Neural cell (in vitro differentiated cells): ENCODE measurements around the gene CDC5L.

ENCODE experiments used
- CTCF ChIP-seq: fragments of 450-650 bp; IDR thresholded peaks from 2 replicates; pipeline ENCODE4 v1.5.1; 2014; ENCODE audit warnings: antibody characterized with exemption, mild to moderate bottlenecking, moderate library complexity; ENCODE audit not compliant: poor library complexity, severe bottlenecking
- EP300 ChIP-seq: fragments of 450-650 bp; conservative IDR thresholded peaks from 2 replicates; pipeline ENCODE4 v1.6.1; 2014; ENCODE audit warnings: antibody characterized with exemption, mild to moderate bottlenecking, moderate library complexity; ENCODE audit not compliant: poor library complexity, severe bottlenecking
- EZH2 ChIP-seq: fragments of 200-600, 300-800 bp; shearing (Covaris generic), sonication (generic); IDR thresholded peaks from 2 replicates; pipeline ENCODE4 v1.6.1; 2014; ENCODE audit warnings: antibody characterized with exemption, low read length, borderline replicate concordance, mild to moderate bottlenecking; ENCODE audit not compliant: insufficient read depth, poor library complexity, severe bottlenecking
- MXI1 ChIP-seq: fragments of 450-650 bp; conservative IDR thresholded peaks from 2 replicates; pipeline ENCODE4 v1.6.1; 2014; ENCODE audit warnings: antibody characterized with exemption, mild to moderate bottlenecking; ENCODE audit not compliant: poor library complexity, severe bottlenecking
- POLR2AphosphoS5 ChIP-seq: IDR thresholded peaks from 2 replicates; pipeline ENCODE4 v1.6.1; 2012
- RAD21 ChIP-seq: fragments of 450-650 bp; conservative IDR thresholded peaks from 2 replicates; pipeline ENCODE4 v1.6.1; 2014; ENCODE audit warnings: antibody characterized with exemption, mild to moderate bottlenecking, moderate library complexity
- SMC3 ChIP-seq: fragments of 450-650 bp; conservative IDR thresholded peaks from 2 replicates; pipeline ENCODE4 v1.6.1; 2014; ENCODE audit warnings: antibody characterized with exemption, mild to moderate bottlenecking, moderate library complexity; ENCODE audit not compliant: poor library complexity
- TAF1 ChIP-seq: IDR thresholded peaks from 2 replicates; pipeline ENCODE4 v1.6.1; 2012; ENCODE audit warnings: low read depth
- TF ChIP-seq, protein P1 (sequence below): IDR thresholded peaks from 2 replicates; pipeline ENCODE4 v1.6.1; 2012; ENCODE audit warnings: borderline replicate concordance

- TF ChIP-seq CTCF = no peak
- no peak for TF ChIP-seq POLR2AphosphoS5
- no peak for TF ChIP-seq EZH2
- no peak for TF ChIP-seq SMC3
- TF ChIP-seq EP300 = no peak
- no peak for TF ChIP-seq TAF1
- no peak for TF ChIP-seq RAD21
- TF ChIP-seq, protein P1, sequence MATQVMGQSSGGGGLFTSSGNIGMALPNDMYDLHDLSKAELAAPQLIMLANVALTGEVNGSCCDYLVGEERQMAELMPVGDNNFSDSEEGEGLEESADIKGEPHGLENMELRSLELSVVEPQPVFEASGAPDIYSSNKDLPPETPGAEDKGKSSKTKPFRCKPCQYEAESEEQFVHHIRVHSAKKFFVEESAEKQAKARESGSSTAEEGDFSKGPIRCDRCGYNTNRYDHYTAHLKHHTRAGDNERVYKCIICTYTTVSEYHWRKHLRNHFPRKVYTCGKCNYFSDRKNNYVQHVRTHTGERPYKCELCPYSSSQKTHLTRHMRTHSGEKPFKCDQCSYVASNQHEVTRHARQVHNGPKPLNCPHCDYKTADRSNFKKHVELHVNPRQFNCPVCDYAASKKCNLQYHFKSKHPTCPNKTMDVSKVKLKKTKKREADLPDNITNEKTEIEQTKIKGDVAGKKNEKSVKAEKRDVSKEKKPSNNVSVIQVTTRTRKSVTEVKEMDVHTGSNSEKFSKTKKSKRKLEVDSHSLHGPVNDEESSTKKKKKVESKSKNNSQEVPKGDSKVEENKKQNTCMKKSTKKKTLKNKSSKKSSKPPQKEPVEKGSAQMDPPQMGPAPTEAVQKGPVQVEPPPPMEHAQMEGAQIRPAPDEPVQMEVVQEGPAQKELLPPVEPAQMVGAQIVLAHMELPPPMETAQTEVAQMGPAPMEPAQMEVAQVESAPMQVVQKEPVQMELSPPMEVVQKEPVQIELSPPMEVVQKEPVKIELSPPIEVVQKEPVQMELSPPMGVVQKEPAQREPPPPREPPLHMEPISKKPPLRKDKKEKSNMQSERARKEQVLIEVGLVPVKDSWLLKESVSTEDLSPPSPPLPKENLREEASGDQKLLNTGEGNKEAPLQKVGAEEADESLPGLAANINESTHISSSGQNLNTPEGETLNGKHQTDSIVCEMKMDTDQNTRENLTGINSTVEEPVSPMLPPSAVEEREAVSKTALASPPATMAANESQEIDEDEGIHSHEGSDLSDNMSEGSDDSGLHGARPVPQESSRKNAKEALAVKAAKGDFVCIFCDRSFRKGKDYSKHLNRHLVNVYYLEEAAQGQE = no peak
- no peak for TF ChIP-seq MXI1
Observed at GRCh38 chr6:44349904-44350649, 37.4 kb upstream of the CDC5L start.
